Bronchial epithelial cell (primary cell): ENCODE measurements around the gene CRLF2. TPM values are rescaled to one million over a fixed set of nuclear protein-coding genes. Genes with fewer than 3 reads are reported as not detected.
"Not testable (repeated sequence)": the region's sequence is repeated elsewhere in the genome, so short reads cannot be mapped to it uniquely, and the experiment has no call there.

Experiments used
- DNase-seq: peaks from one replicate; pipeline ENCODE4 v3.0.0-alpha.2; 2010; ENCODE audit warnings: low read depth
- FAIRE-seq: peaks from 2 replicates; lab custom pipeline; 2011; peaks lifted over from hg19 to GRCh38; lab: Jason Lieb, UNC
- H3K27me3 ChIP-seq: 2 replicates; pipeline ENCODE4 v1.5.1; 2011; ENCODE audit warnings: low read length; ENCODE audit not compliant: control insufficient read depth, insufficient read depth
- H3K36me3 ChIP-seq: 2 replicates; pipeline ENCODE4 v1.5.1; 2011; ENCODE audit warnings: low read length; ENCODE audit not compliant: control insufficient read depth, insufficient read depth
- H3K4me3 ChIP-seq: 2 replicates; pipeline ENCODE4 v1.5.1; 2011; ENCODE audit warnings: mild to moderate bottlenecking, low read depth, low read length, control low read depth
- CTCF ChIP-seq: IDR thresholded peaks from 2 replicates; pipeline ENCODE4 v1.5.1; 2011; ENCODE audit warnings: mild to moderate bottlenecking, moderate library complexity, low read length, control low read depth, inconsistent platforms; ENCODE audit not compliant: insufficient read depth, severe bottlenecking
- total RNA-seq: library from RNA; depleted of rRNA; stranded (reverse); fragments of >200 nt; gene quantifications from 2 replicates; pipeline ENCODE4 v1.2.1, GENCODE V29; 2014

The CRLF2 gene
- total RNA-seq, 1 donor from 2014 or later, result not detected

- DNase-seq (no peak), FAIRE-seq (no peak)
- Histone ChIP-seq H3K4me3 (no peak overlapping the region), H3K27me3 (no peaks in the 10 kb centered on the region), H3K36me3 (no peaks in the 10 kb centered on the region)
- TF ChIP-seq CTCF, result no peak
Observed at GRCh38 chrX:1172496-1172895, 40.0 kb downstream of the CRLF2 start.

GRCh38 chrX:1171915-1172314, 40.5 kb downstream of the CRLF2 start:
- H3K4me3 ChIP-seq, FAIRE-seq, H3K36me3 ChIP-seq, DNase-seq, H3K27me3 ChIP-seq: not testable (repeated sequence)

GRCh38 chrX:1170243-1170642, 42.2 kb downstream of the CRLF2 start:
- DNase-seq, result no peak
- no peaks in the 10 kb centered on the region for H3K36me3 ChIP-seq
- no peak for TF ChIP-seq CTCF
- no peaks in the 10 kb centered on the region for H3K27me3 ChIP-seq
- no peak for FAIRE-seq
- no peak overlapping the region for H3K4me3 ChIP-seq

- H3K36me3 ChIP-seq, result no peaks in the 10 kb centered on the region
- TF ChIP-seq CTCF, result no peak
- DNase-seq (no peak), FAIRE-seq (no peak)
- no peaks in the 10 kb centered on the region for H3K27me3 ChIP-seq
- no peak overlapping the region for H3K4me3 ChIP-seq
Observed at GRCh38 chrX:1169189-1169588, 43.3 kb downstream of the CRLF2 start.

GRCh38 chrX:1167918-1168481, 44.4 kb downstream of the CRLF2 start:
- FAIRE-seq, result no peak
- Histone ChIP-seq H3K36me3 (no peaks in the 10 kb centered on the region), H3K27me3 (no peaks in the 10 kb centered on the region), H3K4me3 (no peak overlapping the region)
- no peak for TF ChIP-seq CTCF
- no peak for DNase-seq

- no peak overlapping the region for H3K4me3 ChIP-seq
- FAIRE-seq, result no peak
Observed at GRCh38 chrX:1167466-1167865, 45.0 kb downstream of the CRLF2 start.

More at GRCh38 chrX:1167466-1167865, 45.0 kb downstream of the CRLF2 start:
- no peak for DNase-seq
- no peak for TF ChIP-seq CTCF
- no peaks in the 10 kb centered on the region for H3K36me3 ChIP-seq
- H3K27me3 ChIP-seq, result no peaks in the 10 kb centered on the region
